ENCODE results near the gene MYLK4. TPM values are rescaled to one million over a fixed set of nuclear protein-coding genes. Genes with fewer than 3 reads are reported as not detected.

Gene MYLK4
- polyA plus RNA-seq, 1 donor: 12.3 TPM

DNA sequence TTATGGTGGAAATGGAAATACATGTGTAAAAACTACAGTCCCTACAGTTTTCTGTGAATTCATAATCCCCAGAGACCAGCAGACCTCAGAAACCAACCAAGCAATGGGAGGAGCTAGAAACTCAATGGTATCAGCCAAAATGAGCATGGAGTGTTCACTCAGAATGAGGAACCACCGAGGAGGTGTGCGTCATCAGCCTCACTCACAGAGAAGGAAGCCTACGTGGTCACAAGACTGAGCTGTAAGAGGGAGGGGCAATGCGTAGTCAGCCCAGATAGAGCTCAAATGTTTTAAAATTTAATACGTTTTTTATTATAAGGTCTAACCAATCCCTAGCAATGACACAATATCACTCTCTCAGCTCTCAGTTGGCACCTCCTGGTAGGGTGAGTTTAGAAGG lies 17.4 kb downstream of the MYLK4 start:
- no peak for DNase-seq

DNA sequence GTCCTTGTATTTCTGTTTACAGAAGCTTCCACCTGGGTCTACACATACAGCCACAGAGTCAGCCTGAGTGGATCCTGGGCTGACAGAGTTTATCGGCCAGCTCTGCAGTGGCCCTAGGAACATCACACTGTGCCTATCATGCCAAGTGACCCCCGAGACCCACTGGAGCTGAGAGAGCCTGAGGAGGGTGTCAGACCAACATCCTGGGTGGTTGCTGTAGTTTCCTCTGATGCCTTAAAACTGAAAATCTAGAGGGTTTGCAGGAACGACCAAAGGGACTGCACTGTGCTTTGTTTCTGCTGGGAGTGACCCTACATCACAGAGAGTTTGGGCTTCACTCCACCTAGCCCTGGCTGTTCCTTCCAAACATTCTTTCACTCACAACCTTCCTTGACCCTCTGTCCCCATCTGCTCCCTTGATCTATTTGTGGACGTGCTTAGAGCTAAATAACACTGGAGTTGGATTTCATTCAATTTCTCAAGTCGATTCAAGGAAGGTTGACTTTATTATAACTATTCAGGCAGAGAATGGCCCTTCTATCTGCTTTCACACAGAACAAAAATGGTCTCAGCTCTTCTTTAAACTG lies 18.1 kb downstream of the MYLK4 start:
- DNase-seq: no peak

DNA sequence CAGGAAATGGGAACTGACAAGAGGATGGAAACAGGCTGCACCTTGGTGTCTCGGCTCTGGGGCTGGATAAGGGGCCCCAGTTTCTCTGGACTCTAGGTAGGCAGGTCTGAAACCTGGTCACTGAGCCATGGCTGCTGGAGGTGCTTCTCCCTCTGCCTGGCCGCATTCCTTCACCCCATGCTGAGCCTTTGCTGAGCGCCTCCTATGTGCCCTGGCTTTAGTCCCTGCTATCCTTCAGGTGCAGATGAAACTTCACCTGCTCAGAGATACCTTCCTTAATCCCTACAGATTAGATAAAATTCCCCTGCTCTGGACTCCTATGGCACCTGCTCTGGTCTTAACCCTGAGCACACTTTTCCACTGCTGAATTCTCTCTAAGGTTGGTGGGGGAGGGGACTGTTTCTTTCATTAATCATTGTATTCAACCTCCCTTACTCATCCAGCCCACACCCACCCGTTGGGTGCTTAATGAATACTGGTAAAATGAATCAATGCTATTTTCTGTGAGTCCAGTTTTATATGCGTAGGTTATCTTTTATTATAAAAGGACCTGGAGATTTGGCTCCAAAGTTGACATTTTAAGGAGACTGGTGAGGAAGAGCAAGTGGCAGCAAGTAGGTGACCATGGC lies 19.3 kb downstream of the MYLK4 start:
- DNase-seq: no peak

DNA sequence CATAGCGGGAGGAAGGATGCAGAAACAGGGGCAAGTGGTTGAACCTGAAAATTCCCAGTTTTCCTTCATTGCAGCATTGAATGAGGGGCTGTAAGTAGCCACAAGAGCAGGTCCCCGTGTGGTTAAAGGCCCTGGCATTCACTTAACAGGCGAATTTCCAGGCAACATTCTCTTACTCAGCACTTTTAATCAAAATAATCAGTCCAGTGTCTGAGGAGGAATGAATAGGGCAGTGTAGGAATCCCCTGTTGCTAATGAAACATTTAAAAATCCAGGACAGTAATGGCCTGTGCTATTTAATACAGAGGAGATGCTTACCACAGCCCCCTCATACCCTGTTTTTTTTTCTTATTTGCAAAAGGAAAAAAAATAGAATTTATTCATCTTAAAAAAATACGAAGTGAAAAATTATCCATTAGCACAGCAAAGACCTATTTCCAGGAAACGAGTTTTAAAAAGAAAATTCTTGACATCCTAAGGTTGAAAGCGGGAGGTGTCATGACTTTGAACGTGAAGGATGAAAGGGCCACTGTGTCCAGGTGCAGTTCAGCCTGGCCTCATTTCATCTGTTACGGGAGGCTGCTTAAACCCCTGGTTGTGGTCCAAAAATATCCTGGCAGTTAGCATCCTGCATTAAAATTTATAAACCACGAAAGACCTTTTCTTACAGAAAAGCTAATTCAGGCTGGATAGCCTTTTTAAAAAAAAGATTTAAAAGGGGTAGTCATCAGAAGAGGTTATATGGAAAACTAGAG lies 20.2 kb downstream of the MYLK4 start:
- DNase-seq: no peak

DNA sequence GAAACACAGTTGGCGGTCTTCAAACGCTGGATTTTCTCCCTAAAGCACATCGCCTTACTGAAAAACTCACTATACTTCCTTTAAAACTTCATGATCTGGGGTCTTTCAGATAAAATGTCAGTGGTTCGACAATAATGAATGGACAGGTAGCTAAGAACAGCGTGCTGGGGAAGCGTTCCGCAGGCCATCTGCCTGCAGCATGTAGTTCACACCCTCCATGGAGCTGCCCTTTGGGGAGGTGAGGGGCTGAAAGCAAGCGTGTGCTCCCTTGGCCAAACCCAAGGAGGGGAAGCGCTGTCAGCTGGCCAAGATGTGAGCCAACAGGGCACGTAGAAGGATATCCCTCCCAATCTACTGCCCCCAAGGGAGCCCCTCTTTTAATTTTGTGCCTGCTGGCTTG lies 20.8 kb downstream of the MYLK4 start:
- DNase-seq: no peak

DNA sequence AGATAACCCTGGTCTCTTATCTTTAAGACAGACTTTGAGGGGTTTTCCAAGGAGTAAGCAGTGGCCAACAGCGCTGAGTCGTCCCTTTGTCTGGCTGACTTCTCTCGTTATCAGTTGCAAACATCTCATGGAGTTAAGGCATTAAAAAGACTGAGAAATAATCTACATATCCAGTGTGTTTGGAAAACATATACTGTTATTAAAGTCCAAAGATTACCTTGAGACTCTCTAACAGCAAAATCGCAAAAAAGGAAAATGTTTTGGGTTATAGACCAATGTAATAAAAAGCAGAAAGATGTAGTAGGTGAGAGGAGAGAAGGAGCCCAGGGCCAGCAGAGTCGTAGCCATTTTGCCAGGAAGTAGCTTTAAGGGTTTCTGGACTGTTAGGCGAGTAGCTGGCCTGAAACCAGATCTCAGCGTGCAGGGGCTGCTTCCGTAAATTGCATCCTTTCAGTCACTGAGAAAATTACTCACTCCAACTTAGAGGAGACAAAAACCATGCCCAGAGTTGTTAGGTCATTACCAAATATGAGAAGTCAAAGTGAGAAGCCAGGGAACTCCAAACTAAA lies 24.6 kb downstream of the MYLK4 start:
- DNase-seq: no peak

DNA sequence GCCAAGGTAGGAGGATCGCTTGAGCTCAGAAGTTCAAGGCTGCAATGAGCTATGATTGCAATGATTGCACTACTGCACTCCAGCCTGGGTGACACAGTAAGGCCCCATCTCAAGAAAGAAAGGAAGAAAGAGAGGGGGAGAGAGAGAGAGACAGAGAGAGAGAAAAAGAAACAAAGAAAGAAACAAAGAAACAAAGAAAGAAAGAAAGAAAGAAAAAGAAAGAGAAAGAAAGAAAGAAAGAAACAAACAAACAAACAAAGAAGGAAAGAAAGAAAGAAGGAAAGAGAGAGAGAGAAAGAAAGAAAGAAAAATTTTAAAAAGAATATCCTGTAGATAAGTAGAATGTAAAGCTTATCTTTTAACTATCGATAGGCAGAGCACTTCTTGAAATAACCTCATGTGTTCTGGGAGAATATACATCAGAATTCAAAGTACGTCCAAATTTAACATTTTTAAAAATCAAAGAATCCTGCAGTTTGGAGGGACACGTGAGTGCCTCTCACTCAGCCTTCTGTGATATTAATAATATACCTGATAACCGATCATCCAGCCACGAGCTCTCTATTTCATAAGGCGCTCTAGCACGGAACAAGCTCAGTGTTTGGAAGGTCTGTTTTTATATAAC lies 25.2 kb downstream of the MYLK4 start:
- no peak for DNase-seq

DNA sequence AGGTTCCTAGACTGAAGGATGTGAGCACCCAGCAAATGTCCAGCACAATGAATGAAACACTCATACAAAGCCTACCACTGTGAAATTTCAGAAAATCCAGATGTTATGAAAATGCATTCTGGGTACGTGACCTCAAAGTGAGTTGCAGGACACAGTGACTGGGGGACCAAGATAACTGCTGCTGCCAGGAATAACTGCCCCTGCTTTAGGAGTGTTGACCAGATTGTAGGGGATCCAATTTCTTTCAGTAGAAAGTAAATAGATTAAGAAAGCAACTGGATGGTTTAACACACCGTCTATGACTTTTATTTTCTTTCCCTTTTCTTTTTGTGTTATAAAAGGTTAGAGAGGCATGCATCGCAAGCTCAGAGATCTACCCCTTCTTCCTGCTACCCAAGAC lies 29.5 kb downstream of the MYLK4 start:
- no peak for DNase-seq

DNA sequence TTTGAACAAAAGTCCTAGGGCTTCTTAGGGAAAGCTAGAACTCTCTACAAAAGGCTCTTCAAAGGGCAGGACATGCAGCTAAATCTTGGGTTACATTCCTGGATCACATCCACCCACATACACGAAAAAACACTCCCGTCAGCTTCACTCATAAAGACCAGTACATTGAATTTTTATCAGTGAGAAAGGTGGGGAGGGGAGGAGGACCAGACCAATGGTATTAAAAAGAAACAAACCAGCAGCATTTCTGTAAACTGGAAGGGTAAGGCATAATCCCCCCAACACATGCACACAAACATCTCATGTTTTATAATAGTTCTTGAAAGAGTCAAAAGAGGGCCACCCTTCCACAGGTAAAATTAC lies 31.6 kb downstream of the MYLK4 start:
- DNase-seq: no peak

DNA sequence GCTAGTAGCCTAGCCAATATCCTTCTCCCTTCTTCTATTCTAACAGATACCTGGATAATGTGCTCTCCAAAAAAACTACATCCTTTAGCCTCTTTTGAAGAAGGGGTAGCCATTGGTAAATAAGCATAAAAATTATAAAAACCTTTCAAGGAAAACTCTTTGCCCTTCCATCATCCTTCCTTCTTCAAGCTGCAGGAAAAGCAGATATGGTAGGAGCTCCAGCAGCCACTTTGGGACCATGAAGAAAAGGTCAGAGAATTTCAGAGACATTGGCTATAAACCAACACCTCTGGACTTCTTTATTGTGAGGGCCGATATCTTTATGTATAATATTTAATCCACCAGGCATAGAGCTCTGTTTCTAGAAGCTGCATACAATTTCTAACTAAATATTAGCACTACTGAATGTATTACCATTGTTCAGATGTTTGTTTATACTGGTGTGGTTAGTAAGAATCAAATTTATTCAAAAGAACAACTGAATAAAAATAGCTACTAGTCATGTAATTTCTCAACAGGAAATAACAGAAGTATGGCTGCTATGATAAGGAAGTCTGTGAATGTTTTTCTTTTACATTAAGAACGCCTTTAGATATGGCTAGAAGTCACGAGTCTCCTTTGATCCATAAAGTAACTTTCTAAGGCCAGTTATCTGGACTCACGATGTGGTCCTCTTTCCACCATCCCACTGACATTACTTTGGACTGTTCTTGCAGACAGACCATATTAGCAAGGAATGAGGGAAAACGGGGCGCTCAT lies 32.2 kb downstream of the MYLK4 start:
- DNase-seq: no peak

DNA sequence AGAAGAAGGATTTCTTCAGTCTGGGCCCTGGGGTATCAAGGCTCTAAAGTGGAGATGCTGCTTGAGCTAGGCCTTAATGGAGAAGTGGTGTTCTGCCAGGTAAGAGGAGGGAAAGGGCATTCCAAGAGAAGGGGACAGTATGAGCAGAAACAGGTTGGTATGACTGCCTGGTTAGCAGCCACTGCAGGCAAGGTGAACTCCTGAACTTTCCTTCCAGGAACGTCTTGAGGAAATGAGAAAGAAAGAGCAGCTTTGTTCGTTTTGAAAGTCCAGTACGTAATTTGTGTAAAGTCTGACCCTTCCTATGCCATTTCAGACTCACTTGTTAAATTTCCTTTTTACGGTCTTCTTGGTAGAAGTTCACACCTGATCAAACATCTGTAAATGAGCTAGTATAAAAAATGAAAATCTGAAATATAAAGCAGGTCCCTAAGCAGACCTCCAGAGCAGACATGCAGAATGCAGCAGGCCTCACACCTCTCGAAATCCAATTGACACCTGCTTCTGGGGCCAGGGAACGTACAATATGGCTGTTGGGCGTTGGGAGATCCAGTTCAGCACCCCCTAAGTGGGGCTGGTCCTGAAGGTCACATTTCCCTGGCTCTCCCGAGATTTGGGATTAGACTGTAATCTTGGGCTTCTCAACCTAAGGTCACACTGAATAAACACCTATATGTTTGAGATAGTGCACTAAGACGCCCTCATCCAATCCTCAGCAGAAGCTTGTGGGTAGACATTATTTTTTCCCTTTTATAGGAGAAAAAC lies 33.6 kb downstream of the MYLK4 start:
- no peak for DNase-seq

DNA sequence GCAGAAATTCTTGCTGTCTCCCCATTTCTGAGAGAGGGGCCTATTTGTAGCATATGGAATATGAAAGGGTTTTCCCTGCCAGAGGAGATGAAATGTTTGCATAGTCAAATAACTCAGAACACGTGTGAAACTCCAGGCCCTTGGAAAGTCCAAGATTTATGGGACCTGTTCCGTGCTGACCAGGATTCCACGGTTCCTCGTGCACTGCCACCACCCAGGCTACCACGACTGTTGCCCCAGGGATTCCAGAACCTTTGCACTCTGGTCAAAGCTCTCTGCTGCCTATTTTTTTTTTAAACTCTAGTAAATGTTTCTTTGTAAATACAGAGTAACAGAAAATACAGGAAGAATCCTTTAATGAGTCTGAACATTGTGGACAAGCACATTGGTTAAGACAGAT lies 35.0 kb downstream of the MYLK4 start:
- no peak for DNase-seq

DNA sequence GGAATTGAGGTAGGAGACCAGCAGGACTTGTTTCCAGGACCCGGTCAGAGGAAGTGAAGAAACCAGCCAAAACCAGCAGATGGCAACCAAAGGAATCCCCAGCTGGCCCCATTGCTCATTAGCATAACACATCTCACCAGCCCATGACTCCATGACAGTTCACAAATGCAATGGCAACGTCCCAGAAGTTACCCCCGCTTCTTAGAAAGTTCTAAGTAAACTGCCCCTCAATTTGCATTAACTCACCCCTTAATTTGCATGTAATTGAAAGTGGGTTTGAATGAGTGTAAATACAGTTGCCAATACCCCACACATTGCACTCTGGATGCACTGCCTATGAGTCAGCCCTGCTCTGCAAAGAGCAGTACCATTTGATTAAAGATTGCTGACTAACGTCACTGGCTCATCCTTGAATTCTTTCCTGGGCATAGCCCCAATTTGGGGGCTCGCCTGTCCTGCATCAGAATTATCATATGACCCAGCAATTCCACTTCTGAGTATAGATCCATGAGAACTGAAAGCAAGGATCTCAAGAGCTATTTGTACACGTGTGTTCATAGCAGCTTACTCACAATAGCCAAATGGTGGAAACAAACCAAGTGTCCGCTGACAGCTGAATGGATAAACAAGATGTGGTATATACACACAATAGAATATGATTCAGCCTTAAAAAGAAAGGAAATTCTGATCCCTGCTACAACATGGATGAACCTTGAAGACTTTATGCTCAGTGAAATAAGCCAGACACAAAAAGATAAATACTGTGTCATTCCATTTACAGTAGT lies 36.4 kb downstream of the MYLK4 start:
- no peak for DNase-seq

DNA sequence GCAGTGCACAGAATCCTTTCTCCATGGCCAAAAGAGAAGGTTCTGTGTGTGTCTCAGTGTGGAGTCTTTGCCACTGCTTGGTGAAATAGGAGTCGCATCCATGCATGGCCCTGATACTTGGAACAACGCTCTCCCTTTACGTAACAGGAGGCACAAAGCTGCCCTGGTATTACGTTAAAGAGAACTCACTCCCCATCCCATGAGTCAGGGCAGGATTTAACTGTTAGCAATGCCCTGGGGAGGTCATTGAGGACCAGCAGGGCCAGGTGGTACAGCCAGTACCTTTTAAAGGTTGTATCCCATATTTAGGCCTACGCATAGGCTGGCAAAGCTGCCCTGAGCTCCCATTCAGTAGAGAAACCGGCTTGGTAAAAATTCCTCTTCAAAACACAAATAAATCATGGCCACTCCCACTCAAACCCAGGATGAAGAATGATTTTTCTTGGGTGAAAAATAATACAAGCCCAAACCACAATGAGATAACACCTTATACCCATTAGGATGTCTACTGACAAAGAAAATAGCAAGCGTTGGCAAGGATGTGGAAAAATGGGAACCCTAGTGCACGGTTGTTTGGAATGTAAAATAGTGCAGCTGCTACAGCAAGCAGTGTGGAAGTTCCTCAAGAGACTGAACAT lies 37.1 kb downstream of the MYLK4 start:
- no peak for DNase-seq

DNA sequence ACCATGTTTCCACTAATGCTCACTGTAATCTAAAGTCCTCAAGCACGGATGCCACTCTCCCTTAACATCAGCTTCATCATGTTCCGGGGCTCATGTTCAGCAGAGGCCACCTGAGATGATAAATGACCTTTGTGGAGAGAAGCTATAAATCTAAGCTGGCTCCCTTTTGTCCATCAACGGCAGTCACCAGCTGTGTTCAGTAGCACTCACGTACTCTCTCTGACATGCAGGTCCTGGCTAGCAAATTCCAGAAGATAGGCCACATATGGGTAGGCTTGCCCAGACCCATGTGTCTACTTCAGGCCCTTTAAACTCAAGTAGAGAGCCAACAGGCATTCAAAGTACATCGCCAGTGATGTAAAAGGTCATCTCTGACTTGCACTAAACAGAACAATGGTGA lies 38.6 kb downstream of the MYLK4 start:
- no peak for DNase-seq

DNA sequence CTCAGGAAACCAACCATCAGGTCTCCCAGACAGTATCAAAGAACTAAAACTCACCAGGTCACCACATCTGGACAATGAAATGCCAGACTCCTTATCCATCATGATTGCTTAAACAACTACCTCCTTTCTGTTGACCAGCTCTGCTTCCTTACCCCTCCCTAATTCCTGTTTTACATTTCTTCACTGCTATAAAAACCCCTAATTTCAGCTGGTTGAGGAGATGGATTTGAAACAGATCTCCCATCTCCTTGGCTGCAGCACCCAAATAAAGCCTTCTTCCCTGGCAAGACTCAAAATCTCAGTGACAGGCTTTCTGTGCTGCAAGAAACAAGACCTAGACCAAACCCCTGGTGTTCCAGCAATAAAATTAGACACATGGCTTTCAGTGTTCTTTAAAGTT lies 40.3 kb downstream of the MYLK4 start:
- DNase-seq: no peak

DNA sequence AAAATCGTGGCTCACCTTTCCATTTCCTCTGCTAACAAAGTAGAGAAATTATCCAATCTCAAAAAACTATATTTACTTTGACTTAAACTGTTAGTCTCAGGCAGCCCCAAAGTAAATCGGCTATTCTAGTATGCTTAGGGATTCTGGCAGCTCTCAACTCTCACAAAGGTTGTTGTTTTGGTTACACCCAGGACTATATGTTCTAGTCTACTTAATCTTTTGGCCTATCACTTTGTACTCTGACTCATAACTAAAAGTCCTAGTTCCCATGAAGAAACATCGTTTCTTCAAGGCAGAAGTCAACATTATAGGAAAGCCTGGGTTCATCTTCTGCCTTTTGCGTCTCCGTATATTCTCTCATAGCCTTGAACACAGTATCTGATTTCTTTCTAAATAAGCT lies 42.3 kb downstream of the MYLK4 start:
- DNase-seq: no peak

DNA sequence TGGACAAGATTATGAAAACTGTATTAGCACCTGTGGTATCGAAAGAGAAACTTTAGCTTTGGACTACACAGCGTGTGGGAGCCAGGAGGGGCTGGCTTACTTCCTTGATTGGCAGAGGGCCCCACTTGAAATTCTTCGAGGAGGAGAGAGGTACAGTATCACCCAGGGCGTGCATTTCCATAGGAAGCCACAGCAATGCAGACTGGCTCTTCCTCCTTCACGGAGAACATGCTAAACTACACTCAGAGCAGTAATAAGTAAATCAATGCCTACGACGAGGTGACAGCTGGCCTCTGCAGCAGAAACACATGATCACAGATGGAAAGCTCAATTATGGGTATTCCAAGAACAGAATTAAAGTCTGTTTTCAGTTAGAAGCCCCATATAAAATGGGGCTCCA lies 44.2 kb downstream of the MYLK4 start:
- DNase-seq: no peak

DNA sequence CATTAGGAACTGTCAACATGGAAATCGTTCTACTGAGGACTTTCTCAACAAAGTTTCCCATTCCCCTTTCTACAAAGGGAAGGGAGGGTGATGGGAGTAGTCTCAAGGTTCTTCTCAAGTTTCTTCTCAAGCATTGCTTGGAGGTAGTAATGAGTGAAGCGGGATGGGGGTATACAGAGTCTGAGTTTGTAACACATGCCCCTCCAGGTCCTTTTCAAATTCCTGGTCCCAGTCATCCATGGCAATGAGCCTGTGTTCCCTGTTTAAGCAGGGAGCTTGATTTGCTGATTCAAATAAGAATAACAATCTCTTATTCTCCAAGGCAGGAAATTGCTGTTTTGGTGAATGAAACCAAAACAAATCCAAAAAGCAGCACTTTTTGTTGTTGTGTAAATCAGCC lies 45.5 kb downstream of the MYLK4 start:
- no peak for DNase-seq

DNA sequence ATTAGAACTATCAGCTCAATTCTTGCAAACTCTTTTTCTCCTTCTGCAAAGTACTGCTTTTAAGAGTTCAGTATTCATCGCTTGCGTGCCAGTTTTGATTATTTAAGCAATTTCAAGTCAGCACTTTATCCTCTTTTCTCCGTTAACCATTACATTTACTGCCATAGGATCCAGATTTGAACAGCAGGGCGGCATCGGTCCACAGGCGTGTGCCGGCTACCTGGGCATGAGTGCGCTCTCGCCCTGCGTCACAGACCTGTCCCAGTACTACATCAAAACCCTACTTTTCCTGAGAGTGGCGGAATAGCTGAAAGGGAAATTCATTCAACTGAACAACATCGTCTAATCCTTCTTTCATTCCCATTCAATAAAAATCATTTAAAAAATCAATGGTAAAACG lies 53.4 kb downstream of the MYLK4 start:
- DNase-seq: no peak
